Progenitor cell of endocrine pancreas (in vitro differentiated cells): ENCODE measurements around the gene RXRG. TPM values are rescaled to one million over a fixed set of nuclear protein-coding genes. Genes with fewer than 3 reads are reported as not detected.

Experiments used
- DNase-seq: peaks from one replicate; pipeline ENCODE4 v3.0.0; 2021; ENCODE audit warnings: low spot score; ENCODE audit not compliant: unreplicated experiment
- H3K27ac Mint-ChIP-seq: 2 replicates; pipeline ENCODE4 v1.8.0; 2021; ENCODE audit warnings: mild to moderate bottlenecking, moderate library complexity, mixed read lengths
- H3K27me3 Mint-ChIP-seq: 2 replicates; pipeline ENCODE4 v1.8.0; 2021; ENCODE audit warnings: mixed read lengths
- H3K36me3 Mint-ChIP-seq: 2 replicates; pipeline ENCODE4 v1.8.0; 2022; ENCODE audit warnings: mixed read lengths; ENCODE audit not compliant: insufficient read depth
- H3K4me1 Mint-ChIP-seq: 2 replicates; pipeline ENCODE4 v1.8.0; 2021; ENCODE audit warnings: low read depth, mixed read lengths
- H3K4me3 Mint-ChIP-seq: 2 replicates; pipeline ENCODE4 v1.8.0; 2021; ENCODE audit warnings: low read depth, mild to moderate bottlenecking, moderate library complexity, mixed read lengths
- H3K9me3 Mint-ChIP-seq: 2 replicates; pipeline ENCODE4 v1.8.0; 2021; ENCODE audit warnings: low read depth, mixed read lengths
- CTCF ChIP-seq: fragments of 200-600 bp; sonication (generic); IDR thresholded peaks from one replicate; pipeline ENCODE4 v1.5.0; 2021; ENCODE audit warnings: antibody characterized with exemption, mild to moderate bottlenecking; ENCODE audit not compliant: unreplicated experiment
- total RNA-seq: library from RNA; stranded (reverse); gene quantifications from 2 replicates; pipeline ENCODE4 v1.2.1, GENCODE V29; 2021

Gene RXRG
- total RNA-seq, 1 donor from 2014 or later = 2.2 TPM

GRCh38 chr1:165387505-165387904 lies 57.4 kb downstream of the RXRG start:
- no peak for DNase-seq
- Mint-ChIP-seq H3K36me3 (no peaks in the 10 kb centered on the region), H3K27me3 (peaks cover 60% of the 10 kb centered on the region), H3K4me3 (no peak overlapping the region), H3K4me1 (no peaks in the 10 kb centered on the region), H3K9me3 (no peaks in the 10 kb centered on the region), H3K27ac (no peak overlapping the region)
- no peak for TF ChIP-seq CTCF

- TF ChIP-seq CTCF = no peak
- H3K36me3 Mint-ChIP-seq = no peaks in the 10 kb centered on the region
- H3K4me1 Mint-ChIP-seq = no peaks in the 10 kb centered on the region
- no peak for DNase-seq
- no peak overlapping the region for H3K4me3 Mint-ChIP-seq
- H3K27me3 Mint-ChIP-seq = peaks cover 52% of the 10 kb centered on the region
- no peak overlapping the region for H3K27ac Mint-ChIP-seq
- no peaks in the 10 kb centered on the region for H3K9me3 Mint-ChIP-seq
These were observed 61.1 kb downstream of the RXRG start for GRCh38 chr1:165383599-165384405.

- H3K27me3 Mint-ChIP-seq = peaks cover 47% of the 10 kb centered on the region
- H3K9me3 Mint-ChIP-seq = no peaks in the 10 kb centered on the region
- H3K27ac Mint-ChIP-seq = no peak overlapping the region
- no peak for DNase-seq
- no peaks in the 10 kb centered on the region for H3K4me1 Mint-ChIP-seq
- no peak overlapping the region for H3K4me3 Mint-ChIP-seq
- H3K36me3 Mint-ChIP-seq = no peaks in the 10 kb centered on the region
- no peak for TF ChIP-seq CTCF
These were observed 61.9 kb downstream of the RXRG start for GRCh38 chr1:165383067-165383466.

GRCh38 chr1:165381745-165382505 lies 63.0 kb downstream of the RXRG start:
- Mint-ChIP-seq H3K27me3 (peaks cover 40% of the 10 kb centered on the region), H3K36me3 (no peaks in the 10 kb centered on the region), H3K27ac (no peak overlapping the region), H3K9me3 (no peaks in the 10 kb centered on the region), H3K4me3 (no peak overlapping the region), H3K4me1 (no peaks in the 10 kb centered on the region)
- DNase-seq = no peak
- TF ChIP-seq CTCF = no peak

- H3K36me3 Mint-ChIP-seq = no peaks in the 10 kb centered on the region
- H3K27me3 Mint-ChIP-seq = peaks cover 51% of the 10 kb centered on the region
- peak overlapping the region; percentile 87 for H3K27ac Mint-ChIP-seq
- H3K4me1 Mint-ChIP-seq = peaks cover 11% of the 10 kb centered on the region
- no peaks in the 10 kb centered on the region for H3K9me3 Mint-ChIP-seq
- DNase-seq = no peak
- no peak for TF ChIP-seq CTCF
- H3K4me3 Mint-ChIP-seq = peak overlapping the region; percentile 75
These were observed 68.1 kb downstream of the RXRG start for GRCh38 chr1:165376811-165377311.
